SU-DHL-6 (cell line): ENCODE measurements around the gene ZNF302.

Source experiments
- H2AFZ ChIP-seq: fragments of 200-600 bp; sonication (generic); 2 replicates; pipeline ENCODE4 v1.6.1; 2014; ENCODE audit warnings: low read depth, mild to moderate bottlenecking, moderate library complexity, mixed read lengths, antibody characterized with exemption, low read length; ENCODE audit not compliant: severe bottlenecking
- H3F3A ChIP-seq: fragments of 200-600 bp; shearing (Covaris generic); 2 replicates; pipeline ENCODE4 v1.6.0; 2016; ENCODE audit warnings: antibody characterized with exemption, mild to moderate bottlenecking; ENCODE audit not compliant: insufficient read depth
- H3K27ac ChIP-seq: fragments of 200-600 bp; sonication (generic); 2 replicates; pipeline ENCODE4 v1.5.1; 2016; ENCODE audit warnings: low read depth, mild to moderate bottlenecking, low read length, moderate library complexity, mixed read lengths
- H3K27me3 ChIP-seq: fragments of 200-600 bp; sonication (generic), shearing (Covaris generic); 2 replicates; pipeline ENCODE4 v1.6.0; 2014; ENCODE audit warnings: mild to moderate bottlenecking, low read length
- H3K36me3 ChIP-seq: fragments of 200-600 bp; sonication (generic); 2 replicates; pipeline ENCODE4 v1.6.1; 2014; ENCODE audit warnings: mild to moderate bottlenecking, low read length, mixed read lengths
- H3K4me2 ChIP-seq: fragments of 300-600, 200-600 bp; shearing (Covaris generic), sonication (generic); 2 replicates; pipeline ENCODE4 v1.6.0; 2014; ENCODE audit warnings: low read length, low read depth, mild to moderate bottlenecking; ENCODE audit not compliant: poor library complexity, severe bottlenecking
- H3K4me3 ChIP-seq: fragments of 200-600 bp; sonication (generic); 2 replicates; pipeline ENCODE4 v1.5.1; 2014; ENCODE audit warnings: antibody characterized with exemption, low read length, mild to moderate bottlenecking, mixed read lengths; ENCODE audit not compliant: insufficient read depth, poor library complexity, severe bottlenecking
- H3K79me2 ChIP-seq: fragments of 200-600 bp; sonication (generic); 2 replicates; pipeline ENCODE4 v1.6.1; 2014; ENCODE audit warnings: mild to moderate bottlenecking, low read length, moderate library complexity; ENCODE audit not compliant: insufficient read depth
- H3K9ac ChIP-seq: fragments of 200-600 bp; sonication (generic); 2 replicates; pipeline ENCODE4 v1.7.0; 2014; ENCODE audit warnings: mild to moderate bottlenecking, low read length
- H3K9me2 ChIP-seq: fragments of 200-600 bp; sonication (generic); replicated peaks from 2 replicates; pipeline ENCODE4 v1.6.1; 2014; ENCODE audit warnings: low read length; ENCODE audit not compliant: insufficient read depth
- H3K9me3 ChIP-seq: fragments of 200-600 bp; sonication (generic); 2 replicates; pipeline ENCODE4 v1.6.1; 2014; ENCODE audit warnings: low read length, mixed read lengths; ENCODE audit not compliant: insufficient read depth
- H4K20me1 ChIP-seq: fragments of 200-600 bp; sonication (generic); 2 replicates; pipeline ENCODE4 v1.6.1; 2014; ENCODE audit warnings: low read depth, mild to moderate bottlenecking, antibody characterized with exemption, low read length, moderate library complexity, mixed read lengths
- EZH2phosphoT487 ChIP-seq: fragments of 200-600 bp; sonication (generic), shearing (Covaris generic); conservative IDR thresholded peaks from 2 replicates; pipeline ENCODE4 v1.6.1; 2018; ENCODE audit warnings: mild to moderate bottlenecking, antibody characterized with exemption, low read length, moderate library complexity, mixed read lengths
- TF ChIP-seq, protein P1 (sequence below): fragments of 200-600 bp; sonication (generic); IDR thresholded peaks from one replicate; pipeline ENCODE4 v1.5.1; 2017; ENCODE audit warnings: antibody characterized with exemption, mild to moderate bottlenecking, low read length, moderate library complexity; ENCODE audit not compliant: insufficient read depth, poor library complexity, severe bottlenecking

ZNF302 gene

DNA sequence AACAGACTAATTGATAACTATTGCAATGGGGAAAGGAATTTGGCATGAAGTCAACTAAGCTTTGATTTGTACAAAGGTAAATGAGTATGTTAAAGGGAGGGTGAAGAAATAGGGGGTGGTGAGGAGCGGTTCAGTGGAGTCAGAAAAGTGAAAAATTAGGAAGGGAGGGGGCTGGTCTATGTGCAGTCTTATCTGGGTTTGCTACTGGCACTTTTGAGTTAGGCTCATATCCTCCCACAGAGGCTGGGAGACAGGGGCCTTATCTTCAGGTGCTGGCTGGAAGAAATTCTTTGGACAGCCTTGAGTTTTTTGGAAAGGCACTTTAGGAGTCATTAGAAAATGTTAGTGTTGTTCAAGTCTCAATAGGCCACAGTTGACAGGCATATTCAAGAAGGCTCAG, 11.1 kb downstream of the ZNF302 start:
- H3F3A ChIP-seq: no peaks in the 10 kb centered on the region
- H2AFZ ChIP-seq: no peak overlapping the region
- peaks cover 8% of the 10 kb centered on the region for H3K36me3 ChIP-seq
- no peak overlapping the region for H3K4me3 ChIP-seq
- no peak overlapping the region for H3K9ac ChIP-seq
- H3K27ac ChIP-seq: no peak overlapping the region
- H3K9me3 ChIP-seq: 0 out of 2 replicates have a peak, but pooled peaks cover 3% of the 10 kb centered on the region
- H4K20me1 ChIP-seq: no peaks in the 10 kb centered on the region
- H3K27me3 ChIP-seq: no peaks in the 10 kb centered on the region
- H3K9me2 ChIP-seq: no peaks in the 10 kb centered on the region
- H3K79me2 ChIP-seq: no peaks in the 10 kb centered on the region
- no peak for TF ChIP-seq EZH2phosphoT487
- TF ChIP-seq, protein P1, sequence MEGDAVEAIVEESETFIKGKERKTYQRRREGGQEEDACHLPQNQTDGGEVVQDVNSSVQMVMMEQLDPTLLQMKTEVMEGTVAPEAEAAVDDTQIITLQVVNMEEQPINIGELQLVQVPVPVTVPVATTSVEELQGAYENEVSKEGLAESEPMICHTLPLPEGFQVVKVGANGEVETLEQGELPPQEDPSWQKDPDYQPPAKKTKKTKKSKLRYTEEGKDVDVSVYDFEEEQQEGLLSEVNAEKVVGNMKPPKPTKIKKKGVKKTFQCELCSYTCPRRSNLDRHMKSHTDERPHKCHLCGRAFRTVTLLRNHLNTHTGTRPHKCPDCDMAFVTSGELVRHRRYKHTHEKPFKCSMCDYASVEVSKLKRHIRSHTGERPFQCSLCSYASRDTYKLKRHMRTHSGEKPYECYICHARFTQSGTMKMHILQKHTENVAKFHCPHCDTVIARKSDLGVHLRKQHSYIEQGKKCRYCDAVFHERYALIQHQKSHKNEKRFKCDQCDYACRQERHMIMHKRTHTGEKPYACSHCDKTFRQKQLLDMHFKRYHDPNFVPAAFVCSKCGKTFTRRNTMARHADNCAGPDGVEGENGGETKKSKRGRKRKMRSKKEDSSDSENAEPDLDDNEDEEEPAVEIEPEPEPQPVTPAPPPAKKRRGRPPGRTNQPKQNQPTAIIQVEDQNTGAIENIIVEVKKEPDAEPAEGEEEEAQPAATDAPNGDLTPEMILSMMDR: no peak
- no peak overlapping the region for H3K4me2 ChIP-seq

DNA sequence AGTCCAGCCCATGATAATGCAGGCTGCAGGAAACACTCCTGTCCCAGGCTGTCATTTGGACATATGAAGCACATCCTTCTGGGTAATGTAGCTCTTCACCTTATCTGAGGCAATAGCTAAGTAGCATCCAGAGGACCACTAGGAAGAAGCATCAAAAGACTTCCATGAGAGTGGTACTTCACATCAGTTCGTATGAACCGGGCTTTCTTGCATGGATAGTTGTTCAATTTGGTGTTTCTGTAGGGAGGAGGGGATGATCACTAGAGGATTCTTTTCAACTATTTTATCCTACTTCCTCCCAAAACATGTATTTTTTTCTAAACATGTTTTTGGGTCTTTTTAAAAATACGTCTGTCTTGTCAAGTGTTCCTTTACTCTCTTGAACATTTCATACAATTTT, 12.9 kb downstream of the ZNF302 start:
- Histone ChIP-seq H3K27me3 (no peaks in the 10 kb centered on the region; the same call in 1 of the 2 replicates), H3K4me2 (no peak overlapping the region), H3K79me2 (no peaks in the 10 kb centered on the region), H3K4me3 (no peak overlapping the region), H3K9me3 (no peaks in the 10 kb centered on the region), H4K20me1 (no peaks in the 10 kb centered on the region), H3F3A (no peaks in the 10 kb centered on the region), H3K9me2 (no peaks in the 10 kb centered on the region), H3K36me3 (no peaks in the 10 kb centered on the region), H2AFZ (no peak overlapping the region), H3K9ac (no peak overlapping the region), H3K27ac (no peak overlapping the region)
- no peak for TF ChIP-seq EZH2phosphoT487
- TF ChIP-seq, protein P1: no peak

DNA sequence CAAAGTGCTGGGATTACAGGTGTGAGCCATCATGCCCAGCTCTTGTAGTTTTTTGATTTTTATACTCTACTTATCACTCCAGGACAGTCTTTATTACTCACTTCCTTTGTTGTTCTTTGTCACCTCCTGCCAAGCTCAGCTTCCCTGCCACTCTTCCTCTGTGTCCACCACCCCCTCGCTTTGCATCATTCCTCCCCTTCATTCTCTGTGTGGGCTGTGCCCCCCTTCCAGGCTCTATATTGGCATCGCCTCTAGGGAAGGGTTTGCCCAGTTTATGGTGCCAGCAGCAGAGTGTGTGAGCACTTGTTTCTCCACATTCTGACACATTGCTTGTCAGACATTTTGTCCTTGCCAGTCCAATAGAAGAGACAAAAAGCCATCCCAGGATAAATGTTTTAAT, 15.1 kb downstream of the ZNF302 start:
- H3K79me2 ChIP-seq: no peaks in the 10 kb centered on the region
- H3K9ac ChIP-seq: no peak overlapping the region
- H3F3A ChIP-seq: no peaks in the 10 kb centered on the region
- H4K20me1 ChIP-seq: no peaks in the 10 kb centered on the region
- H3K27me3 ChIP-seq: no peaks in the 10 kb centered on the region; the same call in 1 of the 2 replicates
- no peak overlapping the region for H3K4me3 ChIP-seq
- no peak for TF ChIP-seq EZH2phosphoT487
- TF ChIP-seq, protein P1: no peak
- no peaks in the 10 kb centered on the region for H3K9me2 ChIP-seq
- no peak overlapping the region for H2AFZ ChIP-seq
- H3K27ac ChIP-seq: no peak overlapping the region
- no peaks in the 10 kb centered on the region for H3K36me3 ChIP-seq
- no peak overlapping the region for H3K4me2 ChIP-seq
- no peaks in the 10 kb centered on the region for H3K9me3 ChIP-seq
